Aorta (tissue), 5 donors: ENCODE data around the gene SCAMP4. TPM values are rescaled to one million over a fixed set of nuclear protein-coding genes. Genes with fewer than 3 reads are reported as not detected.
A peak's percentile ranks its signal among the peaks of the same experiment; 100 is the strongest.
"Not testable (repeated sequence)": the region's sequence is repeated elsewhere in the genome, so short reads cannot be mapped to it uniquely, and the experiment has no call there.

Experiments used
- ATAC-seq: fragments of 200-7000 bp; cut with Tn5 transposase; one replicate; pipeline ENCODE4 v1.9.1; 2022; ENCODE audit warnings: moderate library complexity; ENCODE audit not compliant: low FRiP score
- DNase-seq, 2 donors: peaks; one replicate each; pipeline ENCODE4 v3.0.0-alpha.2; 2020
- H3K27ac ChIP-seq, 2 donors: one replicate each; pipeline ENCODE4 v1.5.1; 2013; ENCODE audit warnings: low read length in 2 of 2, mild to moderate bottlenecking in 2 of 2, moderate library complexity in 2 of 2, control low read depth in 1 of 2, inconsistent platforms in 1 of 2, low read depth in 1 of 2
- H3K27me3 ChIP-seq, 2 donors: one replicate each; pipeline ENCODE4 v1.6.1; 2013; ENCODE audit warnings: control low read depth in 1 of 2, low read length in 1 of 2, mild to moderate bottlenecking in 1 of 2, moderate library complexity in 1 of 2; ENCODE audit not compliant: insufficient read depth in 2 of 2, control insufficient read depth in 1 of 2
- H3K36me3 ChIP-seq, 2 donors: one replicate each; pipeline ENCODE4 v1.6.1; 2013; ENCODE audit warnings: control low read depth in 1 of 2, low read length in 1 of 2, mild to moderate bottlenecking in 1 of 2; ENCODE audit not compliant: insufficient read depth in 2 of 2, control insufficient read depth in 1 of 2
- H3K4me1 ChIP-seq, 2 donors: one replicate each; pipeline ENCODE4 v1.6.1; 2013; ENCODE audit warnings: low read length in 2 of 2, control low read depth in 1 of 2, mild to moderate bottlenecking in 1 of 2, moderate library complexity in 1 of 2; ENCODE audit not compliant: insufficient read depth in 2 of 2, control insufficient read depth in 1 of 2
- H3K4me3 ChIP-seq, 2 donors: one replicate each; pipeline ENCODE4 v1.5.1; 2013; ENCODE audit warnings: low read length in 2 of 2, control low read depth in 1 of 2, mild to moderate bottlenecking in 1 of 2
- H3K9me3 ChIP-seq: one replicate; pipeline ENCODE4 v1.6.1; 2013; ENCODE audit warnings: mild to moderate bottlenecking, low read length; ENCODE audit not compliant: control insufficient read depth
- WGBS, 2 donors: extraction: QIAGEN DNeasy Blood & Tissue Kit; methylation state at CpG; one replicate each; pipeline ENCODE4 v1.1.7; 2013; 5-methylcytosine and 5-hydroxymethylcytosine counted together
- intact Hi-C, 2 donors: fragments of 100-400 bp; cut with DNase I; formaldehyde crosslinking; loops; one replicate each; pipeline versions ENCODE4 v1.14.2 to v1.15.0; 2022
- polyA plus RNA-seq, 2 donors: library from polyadenylated mRNA; stranded (reverse); fragments of 200-250 nt; gene quantifications; one replicate each; pipeline ENCODE4 v1.2.3, GENCODE V29; 2013
- total RNA-seq, 2 donors: library from RNA; stranded (reverse); fragmentation: NEBNext Ultra II Directional; extraction: Animal tissue kit (Norgen Biotek cat#: 25700); gene quantifications; one replicate each; pipeline ENCODE4 v1.2.1, GENCODE V29; 2021
- donor health status: healthy with polysubstance abuse.
- donor health status: Bipolar disorder and iron deficiency.
- donor health status: DM: no; HTN: no; CAD: no.
- donor health status: DM: no; HTN: no; CAD: no.
- donor health status: DM: yes; HTN: yes; CAD: no.

Gene SCAMP4
- total and polyA plus RNA-seq, 4 donors: 10.1 to 49.6 (median 29.0) TPM

DNA sequence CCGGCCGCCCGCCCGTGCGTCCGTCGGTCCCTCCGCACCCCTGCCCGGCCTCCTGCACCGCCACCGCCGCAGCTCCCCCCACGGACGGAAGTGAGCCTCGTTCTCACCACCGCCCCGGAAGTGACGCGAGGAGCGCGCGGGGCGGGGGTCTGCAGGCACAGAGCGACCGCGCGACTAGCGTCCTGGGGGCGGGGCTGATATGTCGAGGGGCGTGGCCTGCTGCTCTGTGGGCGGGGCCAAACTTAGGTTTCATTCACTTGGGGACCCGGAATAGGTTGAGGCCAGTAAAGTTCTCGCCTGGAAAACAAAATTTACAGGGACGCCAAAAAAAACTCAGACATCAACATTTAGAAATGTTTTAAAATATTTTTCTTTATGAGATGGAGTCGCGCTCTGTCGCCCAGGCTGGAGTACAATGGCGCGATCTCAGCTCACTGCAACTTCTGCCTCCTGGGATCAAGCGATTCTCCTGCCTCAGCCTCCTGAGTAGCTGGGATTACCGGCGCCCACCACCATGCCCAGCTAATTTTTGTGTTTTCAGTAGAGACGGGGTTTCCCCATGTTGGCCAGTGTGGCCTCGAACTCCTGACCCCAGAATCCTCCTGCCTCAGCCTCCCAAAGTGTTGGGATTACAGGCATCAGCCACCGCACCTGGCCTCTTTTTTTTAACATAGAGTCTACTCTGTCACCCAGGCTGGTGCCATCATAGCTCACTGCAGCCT, 19.6 kb upstream of the SCAMP4 start, which contains the start of gene ABHD17A:
TSS of gene ABHD17A (minus strand) at position 99 of the 722 bp plus-strand sequence. CDS start 3,930 bp downstream, outside the sequence.
- H3K9me3 ChIP-seq, intact Hi-C loops, H3K4me1 ChIP-seq, H3K27me3 ChIP-seq, H3K36me3 ChIP-seq: not testable (repeated sequence)
- 8 to 9% methylated on average over 32 to 46 of the region's 46 CpGs for WGBS, 2 donors
- Histone ChIP-seq H3K4me3 (peak within 1 kb of the TSS; percentile 35 to 88), H3K27ac (peak within 1 kb of the TSS in 1 of 2 donors; percentile 53)
- peak; percentile 96 to 99 for DNase-seq
- ATAC-seq: peak; percentile 96

DNA sequence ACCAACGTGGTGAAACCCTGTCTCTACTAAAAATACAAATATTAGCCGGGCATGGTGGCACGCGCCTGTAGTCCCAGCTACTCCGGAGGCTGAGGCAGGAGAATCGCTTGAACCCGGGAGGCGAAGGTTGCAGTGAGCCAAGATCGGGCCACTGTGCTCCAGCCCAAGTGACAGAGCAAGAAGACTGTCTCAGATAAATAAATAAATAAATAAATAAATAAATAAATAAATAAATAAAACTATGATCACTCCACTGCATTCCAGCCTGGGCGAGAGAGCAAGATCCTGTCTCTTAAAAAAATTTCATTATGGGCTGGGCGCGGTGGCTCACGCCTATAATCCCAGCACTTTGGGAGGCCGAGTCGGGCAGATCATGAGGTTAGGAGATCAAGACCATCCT, 18.8 kb upstream of the SCAMP4 start:
- H3K27me3 ChIP-seq, H3K4me1 ChIP-seq, H3K9me3 ChIP-seq, ATAC-seq, H3K27ac ChIP-seq, intact Hi-C loops, H3K36me3 ChIP-seq, DNase-seq, H3K4me3 ChIP-seq: not testable (repeated sequence)
- 96% methylated on average over 15 of the region's 15 CpGs for WGBS, 2 donors

DNA sequence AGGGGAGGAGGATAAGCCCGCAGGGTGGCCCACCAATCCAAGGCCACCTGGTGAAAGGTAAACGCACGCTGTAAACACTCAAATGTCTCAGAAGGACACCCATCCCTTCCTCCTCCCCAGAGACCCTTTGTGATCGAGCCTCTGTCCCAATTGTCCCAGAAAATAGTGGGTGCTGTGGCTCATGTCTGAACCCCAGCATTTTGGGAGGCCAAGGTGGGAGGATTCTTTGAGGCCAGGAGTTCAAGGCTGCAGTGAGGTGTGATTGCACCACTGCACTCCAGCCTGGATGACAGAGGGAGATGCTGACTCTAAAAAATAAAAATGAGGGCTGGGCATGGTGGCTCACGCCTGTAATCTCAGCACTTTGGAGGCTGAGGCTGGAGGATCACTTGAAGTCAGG, 16.8 kb upstream of the SCAMP4 start:
- no peak overlapping the region for H3K4me3 ChIP-seq
- no peaks in the 10 kb centered on the region for H3K36me3 ChIP-seq
- ATAC-seq: no peak
- intact Hi-C loops: no loop called here
- H3K27ac ChIP-seq: no peak overlapping the region
- DNase-seq: no peak
- no peaks in the 10 kb centered on the region for H3K9me3 ChIP-seq
- no peaks in the 10 kb centered on the region for H3K27me3 ChIP-seq
- H3K4me1 ChIP-seq: no peaks in the 10 kb centered on the region
- 93 to 94% methylated on average over 5 of the region's 5 CpGs for WGBS, 2 donors

DNA sequence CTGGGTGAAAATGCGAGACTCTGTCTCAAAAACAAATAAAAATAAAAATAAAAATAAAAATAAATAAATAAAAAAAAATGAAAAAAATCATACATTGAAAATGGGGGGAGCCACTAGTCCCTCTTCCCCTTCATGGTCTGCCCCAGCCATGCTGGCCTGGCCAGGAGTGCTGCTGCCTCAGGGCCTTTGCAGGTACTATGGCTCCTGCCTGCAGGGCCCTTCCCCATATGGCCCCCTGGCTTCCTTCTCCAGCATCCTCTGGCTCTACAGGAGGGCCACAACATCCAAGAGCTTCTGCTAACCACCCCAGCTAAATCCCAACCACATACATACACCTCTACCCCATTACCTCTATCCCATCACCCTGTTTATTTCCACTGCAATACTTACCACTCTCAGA, 15.3 kb upstream of the SCAMP4 start:
- Histone ChIP-seq H3K27me3 (no peaks in the 10 kb centered on the region), H3K4me3 (no peak overlapping the region), H3K9me3 (no peaks in the 10 kb centered on the region), H3K36me3 (no peaks in the 10 kb centered on the region), H3K4me1 (no peaks in the 10 kb centered on the region), H3K27ac (no peak overlapping the region)
- WGBS, 2 donors: 94 to 100% methylated on average over 1 of the region's 1 CpG
- DNase-seq (no peak), ATAC-seq (no peak)
- intact Hi-C loops: no loop called here

DNA sequence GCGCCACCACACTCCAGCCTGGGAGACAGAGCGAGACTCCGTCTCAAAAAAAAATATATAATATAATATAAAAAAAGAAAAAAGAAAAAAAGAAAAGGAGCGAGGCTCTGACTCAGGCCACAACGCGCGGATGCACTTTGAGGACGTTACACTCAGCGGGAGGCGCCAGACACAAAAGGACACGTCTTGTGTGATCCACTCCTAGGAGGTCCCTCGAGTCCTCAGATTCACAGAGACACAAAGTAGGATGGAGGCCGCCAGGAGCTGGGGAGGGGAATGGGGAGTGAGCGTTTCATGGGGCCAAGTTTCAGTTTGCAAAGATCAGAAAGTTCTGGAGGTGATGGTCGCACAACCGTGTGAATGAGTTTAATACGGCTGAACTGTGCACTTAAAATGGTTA, 11.4 kb upstream of the SCAMP4 start:
- ATAC-seq (no peak), DNase-seq (no peak)
- intact Hi-C loops: no loop called here
- Histone ChIP-seq H3K27ac (no peak overlapping the region), H3K4me1 (no peaks in the 10 kb centered on the region), H3K36me3 (no peaks in the 10 kb centered on the region), H3K27me3 (no peaks in the 10 kb centered on the region), H3K4me3 (no peak overlapping the region), H3K9me3 (no peaks in the 10 kb centered on the region)
- 87% methylated on average over 17 of the region's 17 CpGs for WGBS, 2 donors

DNA sequence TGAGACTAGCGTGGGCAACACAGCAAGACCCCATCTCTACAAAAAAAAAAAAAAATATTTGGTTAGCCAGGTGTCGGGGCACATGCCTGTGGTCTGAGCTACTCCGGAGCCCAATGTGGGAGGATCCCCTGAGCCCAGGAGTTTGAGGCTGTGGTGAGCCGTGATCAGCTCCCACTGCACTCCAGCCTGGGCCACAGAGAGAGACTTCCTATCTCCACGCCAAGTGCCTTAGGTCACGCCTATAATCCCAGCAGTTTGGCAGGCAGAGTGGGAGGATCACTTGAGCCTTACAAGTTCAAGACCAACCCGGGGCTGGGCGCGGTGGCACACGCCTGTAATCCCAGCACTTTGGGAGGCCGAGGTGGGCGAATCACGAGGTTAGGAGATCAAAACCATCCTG, 8.7 kb upstream of the SCAMP4 start:
- Histone ChIP-seq H3K4me3 (no peak overlapping the region), H3K27me3 (no peaks in the 10 kb centered on the region), H3K4me1 (no peaks in the 10 kb centered on the region), H3K27ac (no peak overlapping the region), H3K9me3 (no peaks in the 10 kb centered on the region), H3K36me3 (no peaks in the 10 kb centered on the region)
- WGBS, 2 donors: 88 to 89% methylated on average over 13 of the region's 13 CpGs
- ATAC-seq (no peak), DNase-seq (no peak)
- intact Hi-C loops: no loop called here

DNA sequence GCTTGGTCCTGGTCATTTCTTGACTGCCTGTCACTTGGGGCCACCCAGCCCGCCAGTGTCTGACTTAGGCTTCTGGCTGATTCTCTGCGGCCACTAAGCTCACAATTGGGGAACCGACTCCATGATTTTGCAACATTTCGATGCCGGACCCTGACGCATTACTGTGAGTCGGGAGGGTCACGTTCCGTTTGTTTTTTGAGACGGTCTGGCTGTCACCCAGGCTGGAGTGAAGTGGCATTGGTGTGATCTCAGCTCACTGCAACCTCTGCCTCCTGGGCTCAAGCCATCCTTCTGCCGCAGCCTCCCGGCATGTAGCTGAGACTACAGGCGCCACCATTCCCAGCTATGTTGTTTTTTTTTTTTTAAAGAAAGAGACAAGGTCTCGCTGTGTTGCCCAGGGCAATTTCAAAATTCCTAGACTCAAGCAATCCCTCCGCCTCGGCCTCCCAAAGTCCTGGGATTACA, 3.2 kb upstream of the SCAMP4 start:
- Histone ChIP-seq H3K4me1 (no peaks in the 10 kb centered on the region), H3K27me3 (no peaks in the 10 kb centered on the region), H3K4me3 (no peak overlapping the region), H3K9me3 (no peaks in the 10 kb centered on the region), H3K27ac (no peak overlapping the region), H3K36me3 (no peaks in the 10 kb centered on the region)
- WGBS, 2 donors: 88 to 94% methylated on average over 16 of the region's 16 CpGs
- intact Hi-C loops: no loop called here
- ATAC-seq (no peak), DNase-seq (peak in 1 of 2 donors; percentile 87)

DNA sequence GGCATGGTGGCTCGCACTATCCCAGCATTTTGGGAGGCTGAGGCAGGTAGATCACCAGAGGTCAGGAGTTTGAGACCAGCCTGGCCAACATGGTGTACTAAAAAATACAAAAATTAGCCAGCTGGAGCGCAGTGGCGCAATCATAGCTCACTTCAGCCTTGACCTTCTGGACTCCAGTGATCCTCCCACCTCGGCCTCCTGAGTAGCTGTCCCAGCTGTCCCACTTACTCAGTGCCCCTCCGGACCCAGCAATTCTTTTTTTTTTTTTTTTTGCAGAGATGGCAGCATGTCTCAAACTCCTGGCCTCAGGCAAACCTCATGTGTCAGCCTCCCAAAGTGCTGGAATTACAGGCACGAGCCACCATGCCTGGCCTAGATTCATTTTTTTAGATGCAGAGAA, 2.3 kb upstream of the SCAMP4 start:
- Histone ChIP-seq H3K9me3 (no peaks in the 10 kb centered on the region), H3K4me3 (no peak overlapping the region), H3K36me3 (no peaks in the 10 kb centered on the region), H3K4me1 (no peaks in the 10 kb centered on the region), H3K27ac (peak overlapping the region in 1 of 2 donors; percentile 68), H3K27me3 (no peaks in the 10 kb centered on the region)
- 60 to 62% methylated on average over 6 of the region's 6 CpGs for WGBS, 2 donors
- DNase-seq (no peak), ATAC-seq (no peak)
- intact Hi-C loops: no loop called here

DNA sequence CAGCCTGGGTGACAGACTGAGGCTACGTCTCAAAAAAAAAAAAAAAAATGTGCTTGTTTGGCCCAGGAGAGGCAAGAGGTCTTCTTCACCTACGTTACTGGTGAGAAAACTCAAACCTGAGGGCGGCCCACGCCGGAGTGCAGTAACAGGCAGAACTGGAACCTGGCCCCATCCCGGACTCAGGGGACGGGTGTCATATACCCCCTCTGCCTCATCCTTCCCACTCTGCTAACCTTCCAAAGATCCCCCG, 414 bp upstream of the SCAMP4 start:
- H3K4me1 ChIP-seq: no peaks in the 10 kb centered on the region
- peak overlapping the region in 1 of 2 donors; percentile 20 for H3K27ac ChIP-seq
- ATAC-seq (peak; percentile 0), DNase-seq (no peak)
- intact Hi-C loops: no loop called here
- H3K9me3 ChIP-seq: no peaks in the 10 kb centered on the region
- no peaks in the 10 kb centered on the region for H3K27me3 ChIP-seq
- no peaks in the 10 kb centered on the region for H3K36me3 ChIP-seq
- 26 to 32% methylated on average over 8 of the region's 8 CpGs for WGBS, 2 donors
- no peak overlapping the region for H3K4me3 ChIP-seq
